SU-DHL-6 (cell line): ENCODE data around the gene ERC1.

Experiments
- H2AFZ ChIP-seq: fragments of 200-600 bp; sonication (generic); 2 replicates; pipeline ENCODE4 v1.6.1; 2014; ENCODE audit warnings: low read depth, mild to moderate bottlenecking, moderate library complexity, mixed read lengths, antibody characterized with exemption, low read length; ENCODE audit not compliant: severe bottlenecking
- H3F3A ChIP-seq: fragments of 200-600 bp; shearing (Covaris generic); 2 replicates; pipeline ENCODE4 v1.6.0; 2016; ENCODE audit warnings: antibody characterized with exemption, mild to moderate bottlenecking; ENCODE audit not compliant: insufficient read depth
- H3K27ac ChIP-seq: fragments of 200-600 bp; sonication (generic); 2 replicates; pipeline ENCODE4 v1.5.1; 2016; ENCODE audit warnings: low read depth, mild to moderate bottlenecking, low read length, moderate library complexity, mixed read lengths
- H3K27me3 ChIP-seq: fragments of 200-600 bp; sonication (generic), shearing (Covaris generic); 2 replicates; pipeline ENCODE4 v1.6.0; 2014; ENCODE audit warnings: mild to moderate bottlenecking, low read length
- H3K36me3 ChIP-seq: fragments of 200-600 bp; sonication (generic); 2 replicates; pipeline ENCODE4 v1.6.1; 2014; ENCODE audit warnings: mild to moderate bottlenecking, low read length, mixed read lengths
- H3K4me2 ChIP-seq: fragments of 300-600, 200-600 bp; shearing (Covaris generic), sonication (generic); 2 replicates; pipeline ENCODE4 v1.6.0; 2014; ENCODE audit warnings: low read length, low read depth, mild to moderate bottlenecking; ENCODE audit not compliant: poor library complexity, severe bottlenecking
- H3K4me3 ChIP-seq: fragments of 200-600 bp; sonication (generic); 2 replicates; pipeline ENCODE4 v1.5.1; 2014; ENCODE audit warnings: antibody characterized with exemption, low read length, mild to moderate bottlenecking, mixed read lengths; ENCODE audit not compliant: insufficient read depth, poor library complexity, severe bottlenecking
- H3K79me2 ChIP-seq: fragments of 200-600 bp; sonication (generic); 2 replicates; pipeline ENCODE4 v1.6.1; 2014; ENCODE audit warnings: mild to moderate bottlenecking, low read length, moderate library complexity; ENCODE audit not compliant: insufficient read depth
- H3K9ac ChIP-seq: fragments of 200-600 bp; sonication (generic); 2 replicates; pipeline ENCODE4 v1.7.0; 2014; ENCODE audit warnings: mild to moderate bottlenecking, low read length
- H3K9me2 ChIP-seq: fragments of 200-600 bp; sonication (generic); replicated peaks from 2 replicates; pipeline ENCODE4 v1.6.1; 2014; ENCODE audit warnings: low read length; ENCODE audit not compliant: insufficient read depth
- H3K9me3 ChIP-seq: fragments of 200-600 bp; sonication (generic); 2 replicates; pipeline ENCODE4 v1.6.1; 2014; ENCODE audit warnings: low read length, mixed read lengths; ENCODE audit not compliant: insufficient read depth
- H4K20me1 ChIP-seq: fragments of 200-600 bp; sonication (generic); 2 replicates; pipeline ENCODE4 v1.6.1; 2014; ENCODE audit warnings: low read depth, mild to moderate bottlenecking, antibody characterized with exemption, low read length, moderate library complexity, mixed read lengths
- EZH2phosphoT487 ChIP-seq: fragments of 200-600 bp; sonication (generic), shearing (Covaris generic); conservative IDR thresholded peaks from 2 replicates; pipeline ENCODE4 v1.6.1; 2018; ENCODE audit warnings: mild to moderate bottlenecking, antibody characterized with exemption, low read length, moderate library complexity, mixed read lengths
- TF ChIP-seq, protein P1 (sequence below): fragments of 200-600 bp; sonication (generic); IDR thresholded peaks from one replicate; pipeline ENCODE4 v1.5.1; 2017; ENCODE audit warnings: antibody characterized with exemption, mild to moderate bottlenecking, low read length, moderate library complexity; ENCODE audit not compliant: insufficient read depth, poor library complexity, severe bottlenecking

Gene ERC1

DNA sequence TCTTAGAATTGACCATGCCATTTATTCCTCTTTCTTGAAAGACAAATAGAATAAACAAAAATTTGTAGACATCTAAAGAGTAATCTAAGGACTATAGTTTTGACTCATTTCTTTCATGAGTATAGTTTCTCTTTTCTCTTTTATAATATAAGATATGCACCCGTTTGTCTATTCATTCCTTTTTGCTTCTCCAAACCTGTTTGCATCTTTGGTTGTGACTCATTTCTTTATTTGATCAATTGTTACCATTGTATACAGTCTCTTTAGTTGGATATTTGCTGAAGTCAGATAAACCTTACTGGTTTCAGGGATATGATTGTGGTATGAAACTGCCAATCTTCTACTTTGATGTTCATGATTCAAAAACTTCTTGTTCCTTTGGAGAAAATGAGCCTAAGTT, 334.6 kb downstream of the ERC1 start:
- no peaks in the 10 kb centered on the region for H3F3A ChIP-seq

DNA sequence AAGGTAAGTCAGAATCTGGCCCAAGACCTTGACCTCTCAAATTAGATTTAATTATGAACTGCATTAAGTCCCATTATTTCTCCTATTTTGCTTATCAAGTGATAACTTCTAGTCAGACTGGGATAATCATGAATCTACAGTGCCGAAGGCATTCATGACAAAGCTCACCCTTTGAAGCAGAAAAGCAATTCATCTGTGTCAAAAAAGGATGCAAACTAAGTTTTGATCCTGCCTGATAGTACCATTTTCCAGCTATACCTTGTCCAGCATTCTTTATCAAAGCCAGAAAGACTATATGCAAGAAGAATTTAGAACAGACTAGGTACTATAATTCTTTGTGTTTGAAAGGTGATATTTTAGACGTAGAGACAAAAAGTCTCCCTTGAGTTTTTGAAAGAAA, 335.2 kb downstream of the ERC1 start:
- H3K9me2 ChIP-seq: no peaks in the 10 kb centered on the region
- H3K9ac ChIP-seq: no peak overlapping the region
- no peak overlapping the region for H2AFZ ChIP-seq
- H3K27ac ChIP-seq: no peak overlapping the region
- H3K4me2 ChIP-seq: no peak overlapping the region
- H3K4me3 ChIP-seq: no peak overlapping the region
- no peaks in the 10 kb centered on the region for H4K20me1 ChIP-seq
- H3K9me3 ChIP-seq: no peaks in the 10 kb centered on the region
- H3K79me2 ChIP-seq: no peaks in the 10 kb centered on the region
- H3K27me3 ChIP-seq: no peaks in the 10 kb centered on the region
- no peaks in the 10 kb centered on the region for H3F3A ChIP-seq
- no peaks in the 10 kb centered on the region for H3K36me3 ChIP-seq
- no peak for TF ChIP-seq EZH2phosphoT487
- TF ChIP-seq, protein P1, sequence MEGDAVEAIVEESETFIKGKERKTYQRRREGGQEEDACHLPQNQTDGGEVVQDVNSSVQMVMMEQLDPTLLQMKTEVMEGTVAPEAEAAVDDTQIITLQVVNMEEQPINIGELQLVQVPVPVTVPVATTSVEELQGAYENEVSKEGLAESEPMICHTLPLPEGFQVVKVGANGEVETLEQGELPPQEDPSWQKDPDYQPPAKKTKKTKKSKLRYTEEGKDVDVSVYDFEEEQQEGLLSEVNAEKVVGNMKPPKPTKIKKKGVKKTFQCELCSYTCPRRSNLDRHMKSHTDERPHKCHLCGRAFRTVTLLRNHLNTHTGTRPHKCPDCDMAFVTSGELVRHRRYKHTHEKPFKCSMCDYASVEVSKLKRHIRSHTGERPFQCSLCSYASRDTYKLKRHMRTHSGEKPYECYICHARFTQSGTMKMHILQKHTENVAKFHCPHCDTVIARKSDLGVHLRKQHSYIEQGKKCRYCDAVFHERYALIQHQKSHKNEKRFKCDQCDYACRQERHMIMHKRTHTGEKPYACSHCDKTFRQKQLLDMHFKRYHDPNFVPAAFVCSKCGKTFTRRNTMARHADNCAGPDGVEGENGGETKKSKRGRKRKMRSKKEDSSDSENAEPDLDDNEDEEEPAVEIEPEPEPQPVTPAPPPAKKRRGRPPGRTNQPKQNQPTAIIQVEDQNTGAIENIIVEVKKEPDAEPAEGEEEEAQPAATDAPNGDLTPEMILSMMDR: no peak

More for the DNA sequence above, 334.6 kb downstream of the ERC1 start:
- TF ChIP-seq, protein P1: no peak
- TF ChIP-seq EZH2phosphoT487: no peak
- Histone ChIP-seq H3K4me2 (no peak overlapping the region), H3K79me2 (no peaks in the 10 kb centered on the region), H4K20me1 (no peaks in the 10 kb centered on the region), H2AFZ (no peak overlapping the region), H3K36me3 (no peaks in the 10 kb centered on the region), H3K27me3 (no peaks in the 10 kb centered on the region), H3K9ac (no peak overlapping the region), H3K27ac (no peak overlapping the region), H3K4me3 (no peak overlapping the region), H3K9me2 (no peaks in the 10 kb centered on the region), H3K9me3 (no peaks in the 10 kb centered on the region)

DNA sequence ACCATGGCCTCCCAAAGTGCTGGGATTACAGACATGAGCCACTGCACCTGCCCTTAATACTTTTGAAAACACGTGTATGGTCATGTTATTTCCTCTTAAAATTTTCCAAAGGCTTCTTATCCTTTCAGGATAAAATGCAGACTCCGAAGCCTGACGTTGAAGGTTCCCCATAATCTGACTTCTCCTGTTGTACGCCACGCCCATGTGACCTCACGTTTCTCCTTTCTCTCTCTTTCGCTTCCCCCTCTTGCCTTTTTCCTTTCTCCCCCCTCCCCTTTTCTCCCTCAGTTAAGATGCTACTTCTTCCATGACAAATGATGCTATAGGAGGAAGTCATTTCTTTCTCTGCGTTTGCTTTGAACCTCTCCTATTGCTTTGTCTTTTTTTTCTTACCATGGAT, 337.4 kb downstream of the ERC1 start:
- no peak overlapping the region for H3K4me3 ChIP-seq
- TF ChIP-seq, protein P1: no peak
- no peak for TF ChIP-seq EZH2phosphoT487
- no peaks in the 10 kb centered on the region for H3K79me2 ChIP-seq

More for the DNA sequence above, 337.4 kb downstream of the ERC1 start:
- H3K4me2 ChIP-seq: no peak overlapping the region
- no peaks in the 10 kb centered on the region for H3K36me3 ChIP-seq
- no peaks in the 10 kb centered on the region for H3K9me2 ChIP-seq
- H3K9ac ChIP-seq: no peak overlapping the region
- no peak overlapping the region for H2AFZ ChIP-seq
- H3F3A ChIP-seq: no peaks in the 10 kb centered on the region
- no peaks in the 10 kb centered on the region for H4K20me1 ChIP-seq
- H3K27me3 ChIP-seq: no peaks in the 10 kb centered on the region
- no peaks in the 10 kb centered on the region for H3K9me3 ChIP-seq
- no peak overlapping the region for H3K27ac ChIP-seq
